HEK293T (cell line): ENCODE measurements around the gene RASSF10.

Experiments
- ARNT ChIP-seq: fragments of 450-650 bp; IDR thresholded peaks from 2 replicates; pipeline ENCODE4 v1.6.1; 2017; ENCODE audit warnings: mild to moderate bottlenecking
- BHLHE40 ChIP-seq: fragments of 450-650 bp; IDR thresholded peaks from 2 replicates; pipeline ENCODE4 v1.6.1; 2016; ENCODE audit warnings: mild to moderate bottlenecking, moderate library complexity, borderline replicate concordance
- ELF4 ChIP-seq: fragments of 450-650 bp; IDR thresholded peaks from 2 replicates; pipeline ENCODE4 v1.6.1; 2017; ENCODE audit warnings: antibody characterized with exemption
- FOXA1 ChIP-seq: fragments of 450-650 bp; IDR thresholded peaks from 2 replicates; pipeline ENCODE4 v1.6.1; 2016; ENCODE audit warnings: mild to moderate bottlenecking
- FOXM1 ChIP-seq: fragments of 450-650 bp; IDR thresholded peaks from 2 replicates; pipeline ENCODE4 v1.6.1; 2017; ENCODE audit warnings: mild to moderate bottlenecking, borderline replicate concordance
- HDGF ChIP-seq: fragments of 450-650 bp; IDR thresholded peaks from 2 replicates; pipeline ENCODE4 v1.6.1; 2017; ENCODE audit warnings: antibody characterized with exemption, borderline replicate concordance
- L3MBTL2 ChIP-seq: fragments of 450-650 bp; conservative IDR thresholded peaks from 2 replicates; pipeline ENCODE4 v1.6.1; 2016; ENCODE audit warnings: mild to moderate bottlenecking
- LEF1 ChIP-seq: fragments of 450-650 bp; IDR thresholded peaks from 2 replicates; pipeline ENCODE4 v1.6.1; 2017; ENCODE audit warnings: mild to moderate bottlenecking, borderline replicate concordance
- NFRKB ChIP-seq: fragments of 450-650 bp; IDR thresholded peaks from 2 replicates; pipeline ENCODE4 v1.6.1; 2016; ENCODE audit warnings: mild to moderate bottlenecking, moderate library complexity
- SP1 ChIP-seq: fragments of 450-650 bp; IDR thresholded peaks from 2 replicates; pipeline ENCODE4 v1.6.1; 2017
- TF ChIP-seq, protein P1 (sequence below): fragments of 450-650 bp; IDR thresholded peaks from 2 replicates; pipeline ENCODE4 v1.6.1; 2016

DNA sequence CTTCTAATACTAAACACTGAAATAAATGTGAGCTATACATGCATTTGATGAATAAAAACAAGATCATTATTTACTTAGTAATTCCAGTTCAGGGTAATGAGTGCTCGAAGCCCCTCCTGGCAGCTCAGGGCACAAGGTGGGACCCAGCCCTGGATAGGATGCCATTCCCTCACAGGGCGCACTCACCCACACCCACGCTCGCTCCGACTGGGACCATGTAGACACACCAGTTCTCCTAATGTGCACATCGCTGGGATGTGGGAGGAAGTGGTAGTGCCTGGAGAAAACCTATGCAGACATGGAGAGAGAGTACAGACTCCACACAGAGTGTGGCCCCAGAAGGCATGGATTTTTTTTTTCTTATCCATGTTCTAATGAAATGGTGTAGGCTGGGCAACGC is 44.5 kb upstream of the RASSF10 start:
- TF ChIP-seq SP1 (no peak), L3MBTL2 (no peak), HDGF (no peak), FOXM1 (no peak), ARNT (no peak), NFRKB (no peak), LEF1 (no peak), FOXA1 (no peak), ELF4 (no peak), BHLHE40 (no peak)
- TF ChIP-seq, protein P1, sequence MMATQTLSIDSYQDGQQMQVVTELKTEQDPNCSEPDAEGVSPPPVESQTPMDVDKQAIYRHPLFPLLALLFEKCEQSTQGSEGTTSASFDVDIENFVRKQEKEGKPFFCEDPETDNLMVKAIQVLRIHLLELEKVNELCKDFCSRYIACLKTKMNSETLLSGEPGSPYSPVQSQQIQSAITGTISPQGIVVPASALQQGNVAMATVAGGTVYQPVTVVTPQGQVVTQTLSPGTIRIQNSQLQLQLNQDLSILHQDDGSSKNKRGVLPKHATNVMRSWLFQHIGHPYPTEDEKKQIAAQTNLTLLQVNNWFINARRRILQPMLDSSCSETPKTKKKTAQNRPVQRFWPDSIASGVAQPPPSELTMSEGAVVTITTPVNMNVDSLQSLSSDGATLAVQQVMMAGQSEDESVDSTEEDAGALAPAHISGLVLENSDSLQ, result no peak
